K562 (cell line): ENCODE data around the gene RCSD1. TPM values are rescaled to one million over a fixed set of nuclear protein-coding genes. Genes with fewer than 3 reads are reported as not detected.

ENCODE experiments used
- CHD1 ChIP-seq: fragments of 200-600 bp; sonication (generic); IDR thresholded peaks from one replicate; pipeline ENCODE4 v1.6.1; 2012; ENCODE audit warnings: mild to moderate bottlenecking, moderate library complexity, low read length, inconsistent platforms
- GABPA ChIP-seq: fragments of 200-800 bp; sonication (Bioruptor generic); conservative IDR thresholded peaks from 2 replicates; pipeline ENCODE4 v1.6.1; 2016; ENCODE audit warnings: low read depth, missing genetic modification characterization, missing compliant biosample characterization
- GABPB2 ChIP-seq: fragments of 250-450 bp; sonication (Bioruptor Pico); conservative IDR thresholded peaks from 2 replicates; pipeline ENCODE4 v1.5.1; 2021; ENCODE audit warnings: mild to moderate bottlenecking
- NFXL1 ChIP-seq: fragments of 450-650 bp; formaldehyde crosslinking; IDR thresholded peaks from 2 replicates; pipeline ENCODE4 v1.4.0; 2021; ENCODE audit warnings: mild to moderate bottlenecking
- POLR2A ChIP-seq: fragments of 450-650 bp; conservative IDR thresholded peaks from 2 replicates; pipeline ENCODE4 v1.6.1; 2016
- POLR2H ChIP-seq: IDR thresholded peaks from 2 replicates; pipeline ENCODE4 v1.6.1; 2016; ENCODE audit warnings: missing genetic modification characterization, low read depth, mild to moderate bottlenecking, control low read depth, missing compliant biosample characterization, moderate library complexity
- SMC3 ChIP-seq: conservative IDR thresholded peaks from 2 replicates; pipeline ENCODE4 v1.6.1; 2011; ENCODE audit warnings: low read depth, low read length, improper control_type of control experiment; ENCODE audit not compliant: insufficient read depth
- SREBF2 ChIP-seq: sonication (generic); formaldehyde crosslinking; IDR thresholded peaks from 2 replicates; pipeline ENCODE4 v1.4.0; 2020; ENCODE audit warnings: mild to moderate bottlenecking, missing genetic modification reagents
- TBP ChIP-seq: optimal IDR thresholded peaks from 2 replicates; pipeline ENCODE3; 2011; ENCODE audit warnings: low read depth, low read length, improper control_type of control experiment
- ZBTB17 ChIP-seq: fragments of 450-650 bp; formaldehyde crosslinking; IDR thresholded peaks from 2 replicates; pipeline ENCODE4 v1.4.0; 2020; ENCODE audit warnings: mild to moderate bottlenecking
- ZBTB7A ChIP-seq: IDR thresholded peaks from 2 replicates; pipeline ENCODE4 v1.6.1; 2011; ENCODE audit warnings: low read depth, mild to moderate bottlenecking, low read length, moderate library complexity, borderline replicate concordance; ENCODE audit not compliant: control insufficient read depth
- ZFX ChIP-seq: sonication (generic); formaldehyde crosslinking; IDR thresholded peaks from 2 replicates; pipeline ENCODE4 v1.8.0; 2022; ENCODE audit warnings: mild to moderate bottlenecking, missing genetic modification reagents, moderate library complexity
- ZNF24 ChIP-seq: fragments of 450-650 bp; IDR thresholded peaks from 2 replicates; pipeline ENCODE4 v1.6.1; 2016
- ZNF696 ChIP-seq: fragments of 250-450 bp; sonication (Bioruptor Pico); conservative IDR thresholded peaks from 2 replicates; pipeline ENCODE4 v1.4.0; 2020; ENCODE audit warnings: mild to moderate bottlenecking, moderate library complexity
- ZNF764 ChIP-seq: fragments of 250-450 bp; sonication (Bioruptor Pico); IDR thresholded peaks from 2 replicates; pipeline ENCODE4 v1.4.0; 2020; ENCODE audit warnings: low read depth, mild to moderate bottlenecking, moderate library complexity
- polyA plus RNA-seq, 8 experiments: library from polyadenylated mRNA; depleted of rRNA in 4 of 8; stranded (reverse) in 5 of 8; unstranded in 3 of 8; fragments of >200 nt; fragmentation: Nextera tagmentation in 2 of 8; fragmentation: Illumina TruSeq in 1 of 8; extraction: Ambion mirVana in 2 of 8; extraction: Trizol in 1 of 8; gene quantifications; 2 replicates each; pipeline versions ENCODE4 v1.2.1 to v1.2.3, GENCODE V29; 2011 to 2014; ENCODE audit warnings: inconsistent platforms in 1 of 8, missing spikeins in 1 of 8
- total RNA-seq, 7 experiments: library from RNA; depleted of rRNA in 6 of 7; stranded (reverse); fragments of >200 nt in 6 of 7; fragmentation: Illumina TruSeq in 2 of 7; extraction: Trizol in 2 of 7; gene quantifications; 2 replicates each; pipeline versions ENCODE4 v1.2.1 to v1.2.3, GENCODE V29; 2011 to 2021; ENCODE audit warnings: low replicate concordance in 1 of 7
- TF ChIP-seq, protein P1 (sequence below), 2 experiments: fragments of 250-450 bp in 1 of 2; fragments of 450-650 bp in 1 of 2; sonication (Bioruptor Pico) in 1 of 2; IDR thresholded peaks; 2 replicates each; pipeline versions ENCODE4 v1.6.1 to v1.8.0; 2016 to 2021; ENCODE audit warnings: mild to moderate bottlenecking in 2 of 2, moderate library complexity in 2 of 2, missing compliant biosample characterization in 1 of 2, missing genetic modification characterization in 1 of 2
- TF ChIP-seq, protein P2 (sequence below): fragments of 250-450 bp; sonication (Bioruptor Pico); IDR thresholded peaks from 2 replicates; pipeline ENCODE4 v1.8.0; 2021; ENCODE audit warnings: moderate library complexity, mild to moderate bottlenecking, inconsistent platforms
- TF ChIP-seq, protein P3 (sequence below): fragments of 250-450 bp; sonication (Bioruptor Pico); IDR thresholded peaks from 2 replicates; pipeline ENCODE4 v1.8.0; 2021; ENCODE audit warnings: borderline replicate concordance, mild to moderate bottlenecking, moderate library complexity; ENCODE audit not compliant: poor library complexity, severe bottlenecking
- TF ChIP-seq, protein P4 (sequence below): sonication (generic); formaldehyde crosslinking; IDR thresholded peaks from 2 replicates; pipeline ENCODE4 v1.8.0; 2022; ENCODE audit warnings: missing genetic modification reagents, mild to moderate bottlenecking, borderline replicate concordance
- TF ChIP-seq, protein P5 (sequence below): fragments of 250-450 bp; sonication (Bioruptor Pico); IDR thresholded peaks from 2 replicates; pipeline ENCODE4 v1.4.0; 2020; ENCODE audit warnings: mild to moderate bottlenecking, moderate library complexity

RCSD1 gene
- total and polyA plus RNA-seq, 9 of the 15 experiments (the other 6 are each of a cell fraction or from before 2014, with no cell fraction given) = 7.8 to 69.8 (median 45.3) TPM

DNA sequence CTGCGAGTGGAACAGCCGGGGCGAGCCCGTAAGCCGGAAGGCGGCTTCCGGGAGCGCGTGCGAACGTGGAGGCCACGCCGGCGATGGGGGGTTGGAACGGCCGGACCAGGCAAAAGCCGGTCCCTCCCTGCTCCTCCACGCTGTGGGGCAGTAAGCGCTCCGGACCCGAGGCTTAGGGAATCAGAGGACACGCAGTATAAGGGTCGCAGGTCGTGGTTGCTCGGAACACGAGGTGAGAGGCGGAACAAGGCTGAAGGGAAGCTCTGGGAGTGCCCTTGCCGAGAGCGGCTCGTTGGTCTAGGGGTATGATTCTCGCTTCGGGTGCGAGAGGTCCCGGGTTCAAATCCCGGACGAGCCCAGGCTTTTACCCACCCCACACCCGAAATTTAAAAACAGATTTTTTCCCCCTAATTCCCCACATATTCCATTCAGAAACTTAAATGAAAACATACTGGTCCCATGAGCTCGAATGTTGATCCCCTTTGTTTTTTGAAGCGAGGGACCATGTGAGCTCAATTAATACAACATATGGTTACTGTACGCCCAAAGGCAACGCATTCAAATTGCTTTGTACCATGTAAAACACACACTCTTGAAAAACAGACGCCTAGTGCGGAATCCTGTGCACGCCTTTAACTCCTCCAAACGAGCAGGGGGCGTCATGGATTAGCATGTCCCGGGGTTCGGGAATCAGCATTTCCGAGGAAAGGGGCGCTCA, 84.6 kb downstream of the RCSD1 start (continued):
- TF ChIP-seq POLR2H (tag) (peak; percentile 99), CHD1 (peak; percentile 78), NFXL1 (0 out of 2 replicates have a peak, but pooled peaks have one; percentile 55), ZFX (peak; percentile 97), ZBTB7A (peak; percentile 82), ZNF24 (peak; percentile 86), POLR2A (peak; percentile 89), SREBF2 (CRISPR knock-in tag) (no peak), SMC3 (0 out of 2 replicates have a peak, but pooled peaks have one; percentile 20), ZBTB17 (CRISPR knock-in tag) (peak; percentile 74), TBP (peak; percentile 99), GABPB2 (CRISPR knock-in tag) (peak; percentile 64; the same call in 1 of the 2 replicates), ZNF764 (CRISPR knock-in tag) (peak; percentile 69; the same call in 1 of the 2 replicates), GABPA (tag) (peak; percentile 84), ZNF696 (CRISPR knock-in tag) (no peak)
- TF ChIP-seq, protein P1, sequence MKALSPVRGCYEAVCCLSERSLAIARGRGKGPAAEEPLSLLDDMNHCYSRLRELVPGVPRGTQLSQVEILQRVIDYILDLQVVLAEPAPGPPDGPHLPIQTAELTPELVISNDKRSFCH (CRISPR knock-in tag; IDR thresholded peaks at IDR 0.05) = no peak
- TF ChIP-seq, protein P1 (tag; IDR thresholded peaks at IDR 0.05) = peak; percentile 87
- TF ChIP-seq, protein P2, sequence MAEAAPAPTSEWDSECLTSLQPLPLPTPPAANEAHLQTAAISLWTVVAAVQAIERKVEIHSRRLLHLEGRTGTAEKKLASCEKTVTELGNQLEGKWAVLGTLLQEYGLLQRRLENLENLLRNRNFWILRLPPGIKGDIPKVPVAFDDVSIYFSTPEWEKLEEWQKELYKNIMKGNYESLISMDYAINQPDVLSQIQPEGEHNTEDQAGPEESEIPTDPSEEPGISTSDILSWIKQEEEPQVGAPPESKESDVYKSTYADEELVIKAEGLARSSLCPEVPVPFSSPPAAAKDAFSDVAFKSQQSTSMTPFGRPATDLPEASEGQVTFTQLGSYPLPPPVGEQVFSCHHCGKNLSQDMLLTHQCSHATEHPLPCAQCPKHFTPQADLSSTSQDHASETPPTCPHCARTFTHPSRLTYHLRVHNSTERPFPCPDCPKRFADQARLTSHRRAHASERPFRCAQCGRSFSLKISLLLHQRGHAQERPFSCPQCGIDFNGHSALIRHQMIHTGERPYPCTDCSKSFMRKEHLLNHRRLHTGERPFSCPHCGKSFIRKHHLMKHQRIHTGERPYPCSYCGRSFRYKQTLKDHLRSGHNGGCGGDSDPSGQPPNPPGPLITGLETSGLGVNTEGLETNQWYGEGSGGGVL (CRISPR knock-in tag) = no peak
- TF ChIP-seq, protein P3, sequence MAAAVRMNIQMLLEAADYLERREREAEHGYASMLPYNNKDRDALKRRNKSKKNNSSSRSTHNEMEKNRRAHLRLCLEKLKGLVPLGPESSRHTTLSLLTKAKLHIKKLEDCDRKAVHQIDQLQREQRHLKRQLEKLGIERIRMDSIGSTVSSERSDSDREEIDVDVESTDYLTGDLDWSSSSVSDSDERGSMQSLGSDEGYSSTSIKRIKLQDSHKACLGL (CRISPR knock-in tag) = no peak
- TF ChIP-seq, protein P4, sequence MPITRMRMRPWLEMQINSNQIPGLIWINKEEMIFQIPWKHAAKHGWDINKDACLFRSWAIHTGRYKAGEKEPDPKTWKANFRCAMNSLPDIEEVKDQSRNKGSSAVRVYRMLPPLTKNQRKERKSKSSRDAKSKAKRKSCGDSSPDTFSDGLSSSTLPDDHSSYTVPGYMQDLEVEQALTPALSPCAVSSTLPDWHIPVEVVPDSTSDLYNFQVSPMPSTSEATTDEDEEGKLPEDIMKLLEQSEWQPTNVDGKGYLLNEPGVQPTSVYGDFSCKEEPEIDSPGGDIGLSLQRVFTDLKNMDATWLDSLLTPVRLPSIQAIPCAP (CRISPR knock-in tag) = no peak; the same call in 1 of the 2 replicates
- TF ChIP-seq, protein P5, sequence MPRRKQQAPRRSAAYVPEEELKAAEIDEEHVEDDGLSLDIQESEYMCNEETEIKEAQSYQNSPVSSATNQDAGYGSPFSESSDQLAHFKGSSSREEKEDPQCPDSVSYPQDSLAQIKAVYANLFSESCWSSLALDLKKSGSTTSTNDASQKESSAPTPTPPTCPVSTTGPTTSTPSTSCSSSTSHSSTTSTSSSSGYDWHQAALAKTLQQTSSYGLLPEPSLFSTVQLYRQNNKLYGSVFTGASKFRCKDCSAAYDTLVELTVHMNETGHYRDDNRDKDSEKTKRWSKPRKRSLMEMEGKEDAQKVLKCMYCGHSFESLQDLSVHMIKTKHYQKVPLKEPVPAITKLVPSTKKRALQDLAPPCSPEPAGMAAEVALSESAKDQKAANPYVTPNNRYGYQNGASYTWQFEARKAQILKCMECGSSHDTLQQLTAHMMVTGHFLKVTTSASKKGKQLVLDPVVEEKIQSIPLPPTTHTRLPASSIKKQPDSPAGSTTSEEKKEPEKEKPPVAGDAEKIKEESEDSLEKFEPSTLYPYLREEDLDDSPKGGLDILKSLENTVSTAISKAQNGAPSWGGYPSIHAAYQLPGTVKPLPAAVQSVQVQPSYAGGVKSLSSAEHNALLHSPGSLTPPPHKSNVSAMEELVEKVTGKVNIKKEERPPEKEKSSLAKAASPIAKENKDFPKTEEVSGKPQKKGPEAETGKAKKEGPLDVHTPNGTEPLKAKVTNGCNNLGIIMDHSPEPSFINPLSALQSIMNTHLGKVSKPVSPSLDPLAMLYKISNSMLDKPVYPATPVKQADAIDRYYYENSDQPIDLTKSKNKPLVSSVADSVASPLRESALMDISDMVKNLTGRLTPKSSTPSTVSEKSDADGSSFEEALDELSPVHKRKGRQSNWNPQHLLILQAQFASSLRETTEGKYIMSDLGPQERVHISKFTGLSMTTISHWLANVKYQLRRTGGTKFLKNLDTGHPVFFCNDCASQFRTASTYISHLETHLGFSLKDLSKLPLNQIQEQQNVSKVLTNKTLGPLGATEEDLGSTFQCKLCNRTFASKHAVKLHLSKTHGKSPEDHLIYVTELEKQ (CRISPR knock-in tag) = peak; percentile 85
